GM19043 (cell line): ENCODE measurements around the gene PHKA1.
"Not testable (repeated sequence)": the region's sequence is repeated elsewhere in the genome, so short reads cannot be mapped to it uniquely, and the experiment has no call there.

Source experiments
- ATAC-seq: cut with Tn5 transposase; IDR thresholded peaks from one replicate; pipeline ENCODE4 v1.9.1; 2021; ENCODE audit warnings: low read depth; ENCODE audit not compliant: unreplicated experiment

Gene PHKA1

GRCh38 chrX:72713599-72714477 is at the start of gene PHKA1:
TSS of gene PHKA1 (minus strand) at chrX:72714306. CDS start at chrX:72713880, 426 bp downstream.
- not testable (repeated sequence) for ATAC-seq

DNA sequence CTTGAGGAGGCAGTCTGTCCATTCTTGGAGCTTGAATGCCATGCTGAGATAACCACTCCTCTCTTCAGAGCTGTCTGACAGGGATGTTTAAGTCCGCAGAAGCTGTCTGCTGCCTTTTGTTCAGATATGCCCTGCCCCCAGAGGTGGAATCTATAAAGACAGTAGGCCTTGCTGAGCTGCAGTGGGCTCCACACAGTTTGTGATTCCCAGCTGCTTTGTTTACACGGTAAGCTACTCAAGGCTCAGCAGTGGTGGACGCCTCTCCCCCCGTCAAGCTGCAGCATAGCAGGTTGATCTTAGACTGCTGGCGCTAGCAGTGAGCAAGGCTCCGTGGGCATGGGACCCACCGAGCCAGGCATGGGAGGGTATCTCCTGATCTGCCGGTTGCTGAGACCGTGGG is 46.3 kb upstream of the PHKA1 start:
- ATAC-seq, result not testable (repeated sequence)

- not testable (repeated sequence) for ATAC-seq
These were observed 34.4 kb upstream of the PHKA1 start for GRCh38 chrX:72748545-72748944.

GRCh38 chrX:72745546-72745945 is 31.4 kb upstream of the PHKA1 start:
- ATAC-seq, result not testable (repeated sequence)

DNA sequence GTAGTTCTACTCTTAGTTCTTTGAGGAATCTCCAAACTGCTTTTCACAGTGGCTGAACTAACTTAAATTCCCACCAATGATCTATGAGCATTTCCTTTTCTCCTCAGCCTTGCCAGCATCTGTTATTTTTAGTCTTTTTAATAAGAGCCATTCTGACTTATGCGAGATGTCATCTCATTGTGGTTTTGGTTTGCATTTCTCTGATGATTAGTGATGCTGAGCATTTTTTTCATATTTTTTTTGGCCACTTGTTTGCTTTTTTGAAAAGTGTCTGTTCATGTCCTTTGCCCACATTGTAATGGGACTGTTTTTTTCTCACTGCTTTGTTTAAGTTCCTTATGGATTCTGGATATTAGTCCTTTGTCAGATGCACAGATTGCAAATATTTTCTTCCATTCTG is 21.5 kb upstream of the PHKA1 start:
- no peak for ATAC-seq

DNA sequence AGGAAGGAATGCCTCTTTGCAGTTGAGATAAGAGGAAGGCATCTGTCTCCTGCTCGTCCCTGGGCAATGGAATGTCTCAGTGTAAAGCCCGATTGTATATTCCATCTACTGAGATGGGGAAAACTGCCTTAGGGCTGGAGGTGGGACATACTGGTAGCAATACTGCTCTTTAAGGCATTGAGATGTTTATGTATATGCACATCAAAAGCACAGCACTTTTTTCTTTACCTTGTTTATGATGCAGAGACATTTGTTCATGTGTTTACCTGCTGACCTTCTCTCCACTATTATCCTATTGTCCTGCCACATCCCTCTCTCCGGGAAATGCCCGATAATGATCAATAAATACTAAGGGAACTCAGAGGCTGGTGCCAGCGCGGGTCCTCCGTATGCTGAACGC is 19.5 kb upstream of the PHKA1 start:
- not testable (repeated sequence) for ATAC-seq

- no peak for ATAC-seq
These were observed 13.7 kb upstream of the PHKA1 start for GRCh38 chrX:72727846-72728245.

- ATAC-seq, result no peak
These were observed 2.7 kb upstream of the PHKA1 start for GRCh38 chrX:72716766-72717165.

GRCh38 chrX:72715546-72715945 is 1.4 kb upstream of the PHKA1 start:
- ATAC-seq, result no peak

DNA sequence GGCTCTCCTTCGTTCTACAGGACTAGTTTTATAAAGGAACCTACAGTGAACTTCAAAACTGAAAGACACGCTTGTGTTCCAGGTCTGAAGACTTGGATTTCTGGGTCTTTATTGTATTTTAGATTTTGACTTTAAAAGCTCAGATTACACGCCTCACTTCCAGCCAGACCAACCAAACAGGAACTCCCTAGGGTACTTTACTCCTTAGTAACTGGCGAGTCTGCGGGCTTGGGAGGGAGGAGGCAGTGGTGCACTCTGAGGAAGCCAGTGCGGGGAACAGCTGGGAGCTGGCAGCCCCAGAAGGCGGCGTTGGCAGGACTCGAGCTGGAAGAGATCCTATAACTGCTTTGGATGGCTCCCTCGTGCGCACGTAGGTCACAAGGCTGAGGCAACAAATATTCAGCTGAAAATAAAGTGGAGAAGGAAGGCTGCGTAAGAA is 391 bp upstream of the PHKA1 start:
- no peak for ATAC-seq

DNA sequence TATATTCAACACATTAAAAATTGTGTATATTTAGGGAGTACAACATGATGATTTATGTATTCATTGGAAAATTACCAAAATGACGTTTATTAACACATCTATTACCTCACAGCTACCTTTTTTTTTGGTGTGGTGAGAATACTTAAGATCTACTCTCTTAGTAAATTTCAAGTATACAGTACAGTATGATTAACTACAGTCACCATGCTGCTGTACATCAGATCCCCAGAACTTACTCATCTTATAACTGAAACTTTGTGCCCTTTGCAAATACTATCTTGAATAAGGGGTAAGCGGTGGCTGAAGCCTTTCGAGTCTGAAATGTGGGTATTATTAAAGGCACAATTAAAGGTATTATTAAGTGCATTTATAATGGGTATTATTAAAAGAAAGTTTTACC is 976 bp downstream of the PHKA1 start:
- no peak for ATAC-seq

- no peak for ATAC-seq
These were observed 1.9 kb downstream of the PHKA1 start for GRCh38 chrX:72712094-72712755.

DNA sequence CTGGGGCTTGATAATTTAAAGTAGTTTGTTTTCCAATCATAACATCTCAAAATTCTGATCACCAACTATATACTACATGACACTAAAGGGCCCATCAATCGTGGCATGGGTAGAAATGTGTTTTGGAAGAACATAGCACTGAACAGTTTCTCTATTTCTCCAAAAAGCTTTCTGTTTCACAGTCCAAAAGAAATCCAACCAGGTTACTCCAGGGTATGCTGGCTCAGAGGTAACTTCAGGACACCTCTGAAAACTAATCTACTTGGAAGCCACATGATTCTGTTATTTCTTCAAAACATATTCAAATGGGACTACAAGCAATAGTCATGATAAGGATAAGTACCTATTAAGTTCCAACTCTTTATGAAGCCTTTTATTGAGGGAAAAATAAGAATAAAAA is 8.3 kb downstream of the PHKA1 start:
- no peak for ATAC-seq

GRCh38 chrX:72705111-72705510 is 9.0 kb downstream of the PHKA1 start:
- no peak for ATAC-seq

DNA sequence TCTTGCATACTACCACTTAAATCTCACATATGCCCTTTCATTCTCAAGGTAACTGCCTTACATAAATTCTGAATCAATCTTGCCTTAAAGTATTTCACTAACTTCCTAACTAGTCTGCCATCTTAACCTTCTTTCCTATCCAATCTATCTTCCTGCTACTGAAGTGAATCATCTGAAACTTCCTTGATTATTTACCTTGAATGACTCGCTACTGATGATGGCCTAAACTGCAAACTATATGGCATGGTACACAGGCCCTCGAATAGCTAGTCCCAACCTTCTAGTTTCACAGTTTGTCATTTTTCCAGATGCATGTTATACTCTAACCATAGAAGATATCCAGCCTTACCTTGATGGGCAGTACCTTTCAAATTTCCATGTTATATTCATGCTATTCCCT is 19.9 kb downstream of the PHKA1 start:
- ATAC-seq, result no peak

DNA sequence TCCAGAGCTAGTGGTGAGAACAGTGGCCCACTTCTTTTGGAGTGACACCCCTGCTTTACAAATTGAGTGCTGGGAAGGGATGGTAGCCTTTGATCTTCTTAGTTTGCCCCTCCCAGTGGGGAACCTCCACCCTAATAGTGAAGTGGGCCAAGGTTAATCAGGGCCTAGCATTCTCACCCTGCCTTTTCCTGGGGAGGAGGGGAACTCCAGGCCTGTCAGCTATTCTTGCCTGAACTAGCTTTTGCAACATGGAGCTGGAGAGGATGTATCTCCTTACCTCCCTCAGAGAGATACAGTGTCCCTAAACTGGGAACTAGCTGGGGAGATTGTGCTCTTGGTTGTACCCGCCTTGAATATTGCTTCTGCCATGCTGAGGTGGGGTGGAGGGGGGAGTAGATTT is 20.6 kb downstream of the PHKA1 start:
- no peak for ATAC-seq

GRCh38 chrX:72687396-72687795 is 26.7 kb downstream of the PHKA1 start:
- ATAC-seq, result no peak

- ATAC-seq, result no peak
These were observed 28.2 kb downstream of the PHKA1 start for GRCh38 chrX:72685810-72686456.

GRCh38 chrX:72685018-72685417 is 29.1 kb downstream of the PHKA1 start:
- no peak for ATAC-seq

- ATAC-seq, result no peak
These were observed 30.5 kb downstream of the PHKA1 start for GRCh38 chrX:72683631-72684030.

GRCh38 chrX:72676465-72676864 is 37.6 kb downstream of the PHKA1 start:
- ATAC-seq, result no peak
